ENCODE results near the gene GPR146. TPM values are rescaled to one million over a fixed set of nuclear protein-coding genes. Genes with fewer than 3 reads are reported as not detected.
A peak's percentile ranks its signal among the peaks of the same experiment; 100 is the strongest.

GPR146 gene
- total and polyA plus RNA-seq, 8 donors: 2.0 to 14.6 (median 7.9) TPM

DNA sequence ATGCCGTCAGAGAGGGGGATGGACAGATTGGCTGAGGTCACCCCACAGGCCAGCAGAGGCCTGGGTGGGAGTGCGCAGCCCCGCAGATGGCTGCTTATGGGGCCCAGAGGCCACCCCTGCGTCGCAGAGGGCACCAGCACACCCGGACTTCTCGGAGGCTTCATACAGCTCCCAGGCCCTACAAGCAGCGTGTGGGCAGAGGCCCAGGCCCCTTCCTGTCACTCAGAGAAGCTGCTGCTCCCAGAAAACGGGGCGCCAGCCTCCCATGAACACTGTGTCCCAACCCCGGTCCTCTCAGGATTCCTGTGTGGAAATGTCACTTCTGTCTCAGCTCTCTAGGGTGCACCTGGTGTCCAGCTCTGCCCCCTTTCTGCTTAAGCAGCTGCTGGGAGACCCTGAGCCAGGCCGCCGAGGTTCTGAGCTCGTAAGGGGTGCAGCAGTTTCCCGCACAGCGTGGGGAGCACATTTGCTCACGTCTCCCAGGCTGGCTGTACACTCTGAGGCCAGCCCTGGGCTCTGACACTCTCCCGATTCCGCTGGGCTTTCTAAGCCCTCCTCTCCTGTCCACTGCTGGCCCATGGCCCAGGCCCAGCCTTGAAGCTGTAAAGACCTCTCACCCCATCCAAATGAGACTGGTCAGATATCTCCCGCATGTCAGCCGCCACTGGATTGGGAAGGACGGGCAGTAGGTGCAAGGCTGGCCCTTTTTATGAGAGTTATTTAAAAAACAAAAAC lies 6.8 kb downstream of the GPR146 start:
- intact Hi-C loops (cut with DNase I; ENCODE audit: low total_unique reads): no loop called here
- TF ChIP-seq POLR2AphosphoS5 (IDR thresholded peaks at IDR 0.05) (no peak), POLR2A (IDR thresholded peaks at IDR 0.05) (no peak), EP300 (IDR thresholded peaks at IDR 0.05) (no peak)
- TF ChIP-seq, protein P1, sequence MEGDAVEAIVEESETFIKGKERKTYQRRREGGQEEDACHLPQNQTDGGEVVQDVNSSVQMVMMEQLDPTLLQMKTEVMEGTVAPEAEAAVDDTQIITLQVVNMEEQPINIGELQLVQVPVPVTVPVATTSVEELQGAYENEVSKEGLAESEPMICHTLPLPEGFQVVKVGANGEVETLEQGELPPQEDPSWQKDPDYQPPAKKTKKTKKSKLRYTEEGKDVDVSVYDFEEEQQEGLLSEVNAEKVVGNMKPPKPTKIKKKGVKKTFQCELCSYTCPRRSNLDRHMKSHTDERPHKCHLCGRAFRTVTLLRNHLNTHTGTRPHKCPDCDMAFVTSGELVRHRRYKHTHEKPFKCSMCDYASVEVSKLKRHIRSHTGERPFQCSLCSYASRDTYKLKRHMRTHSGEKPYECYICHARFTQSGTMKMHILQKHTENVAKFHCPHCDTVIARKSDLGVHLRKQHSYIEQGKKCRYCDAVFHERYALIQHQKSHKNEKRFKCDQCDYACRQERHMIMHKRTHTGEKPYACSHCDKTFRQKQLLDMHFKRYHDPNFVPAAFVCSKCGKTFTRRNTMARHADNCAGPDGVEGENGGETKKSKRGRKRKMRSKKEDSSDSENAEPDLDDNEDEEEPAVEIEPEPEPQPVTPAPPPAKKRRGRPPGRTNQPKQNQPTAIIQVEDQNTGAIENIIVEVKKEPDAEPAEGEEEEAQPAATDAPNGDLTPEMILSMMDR (IDR thresholded peaks at IDR 0.05): no peak
- Histone ChIP-seq H3K27me3 (no peaks in the 10 kb centered on the region), H3K27ac (peak overlapping the region in 4 of 5 donors; percentile 68 to 93 (median 77)), H3K4me3 (no peak overlapping the region), H3K4me1 (peaks cover 77 to 100% (median 97%) of the 10 kb centered on the region in 4 donors), H3K9me3 (no peaks in the 10 kb centered on the region), H3K36me3 (no peaks in the 10 kb centered on the region)
- 81 to 88% (median 83%) methylated on average over 19 to 22 of the region's 22 CpGs for WGBS, 5 donors
- DNase-seq: no peak

DNA sequence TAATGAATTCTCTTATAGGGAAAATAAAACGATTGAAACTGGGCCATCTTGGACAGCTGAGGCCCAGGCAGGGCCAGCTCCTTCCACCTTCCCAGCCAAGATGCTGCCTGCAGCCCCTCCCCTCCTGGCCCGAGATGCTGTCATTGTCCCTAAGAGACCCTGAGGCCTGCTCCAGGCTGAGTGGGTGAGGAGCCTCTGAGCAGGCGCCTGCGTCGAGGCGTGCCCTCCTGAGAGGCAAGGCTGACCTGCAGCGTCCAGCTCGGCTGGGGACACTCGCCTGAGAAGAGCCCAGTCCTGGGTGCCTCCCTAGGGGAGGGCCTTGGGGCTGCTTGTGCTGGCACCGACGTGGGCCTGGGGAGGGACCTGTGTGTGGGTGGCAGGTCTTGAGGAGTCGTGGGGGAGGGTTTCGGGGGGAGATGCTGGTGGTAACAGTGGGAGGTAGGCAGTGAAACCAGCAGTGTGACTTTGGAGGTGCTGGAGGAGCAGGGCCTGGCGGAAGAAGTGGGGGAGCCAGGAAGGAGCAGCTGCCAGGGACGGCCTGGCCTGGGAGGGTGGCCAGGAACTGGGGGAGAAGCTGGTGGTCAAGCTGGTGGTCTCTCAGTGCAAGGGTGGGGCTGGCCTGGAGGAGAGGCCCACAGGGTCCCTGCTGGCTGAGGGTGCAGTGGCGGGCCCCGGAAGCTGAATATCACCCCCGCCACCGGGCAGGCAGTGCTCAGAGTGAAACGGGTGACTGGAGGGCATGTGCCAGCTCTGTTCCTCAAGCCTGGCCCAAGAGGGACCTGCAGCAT lies 7.9 kb downstream of the GPR146 start:
- H3K4me3 ChIP-seq: no peak overlapping the region
- no peaks in the 10 kb centered on the region for H3K27me3 ChIP-seq
- H3K9me3 ChIP-seq: no peaks in the 10 kb centered on the region
- no peak for DNase-seq
- TF ChIP-seq POLR2AphosphoS5 (IDR thresholded peaks at IDR 0.05): no peak
- TF ChIP-seq, protein P1 (IDR thresholded peaks at IDR 0.05): no peak
- TF ChIP-seq POLR2A (IDR thresholded peaks at IDR 0.05): no peak
- no peak for TF ChIP-seq EP300 (IDR thresholded peaks at IDR 0.05)
- WGBS, 5 donors: 59 to 70% (median 68%) methylated on average over 17 to 20 of the region's 20 CpGs
- peaks cover 0 to under 1% (median under 1%) of the 10 kb centered on the region in 4 donors for H3K36me3 ChIP-seq
- intact Hi-C loops (cut with DNase I; ENCODE audit: low total_unique reads): no loop called here
- peaks cover 73 to 100% (median 92%) of the 10 kb centered on the region in 4 donors for H3K4me1 ChIP-seq
- H3K27ac ChIP-seq: peak overlapping the region; percentile 31 to 93 (median 77)

DNA sequence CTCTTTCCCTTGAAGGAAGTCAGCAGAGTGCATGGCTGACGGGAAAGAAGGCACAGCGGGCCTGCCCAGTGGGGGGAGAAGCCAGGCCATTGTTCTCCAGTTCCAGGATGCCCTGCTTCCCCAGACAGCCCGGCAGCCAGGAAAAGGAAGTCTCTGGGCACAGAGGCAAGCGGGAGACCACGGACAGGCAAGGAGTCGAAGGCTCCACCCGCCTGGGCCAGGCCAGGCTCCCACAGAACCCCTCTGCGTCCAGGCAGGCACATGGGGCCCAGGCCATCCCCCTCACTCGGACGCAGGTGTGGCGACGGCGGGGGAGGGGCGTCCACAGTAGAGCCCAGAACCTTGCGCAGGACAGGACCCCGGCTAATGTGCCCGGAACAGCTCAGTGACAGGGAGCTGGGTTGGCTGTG lies 8.7 kb downstream of the GPR146 start:
- H3K4me3 ChIP-seq: no peak overlapping the region
- intact Hi-C loops (cut with DNase I; ENCODE audit: low total_unique reads): no loop called here
- no peaks in the 10 kb centered on the region for H3K27me3 ChIP-seq
- no peaks in the 10 kb centered on the region for H3K9me3 ChIP-seq
- peaks cover 0 to 9% (median 8%) of the 10 kb centered on the region in 4 donors for H3K36me3 ChIP-seq
- peaks cover 65 to 97% (median 92%) of the 10 kb centered on the region in 4 donors for H3K4me1 ChIP-seq
- peak overlapping the region; percentile 31 to 93 (median 77) for H3K27ac ChIP-seq
- no peak for DNase-seq
- TF ChIP-seq POLR2A (IDR thresholded peaks at IDR 0.05) (no peak), EP300 (IDR thresholded peaks at IDR 0.05) (peak; percentile 20), POLR2AphosphoS5 (IDR thresholded peaks at IDR 0.05) (peak in 1 of 3 donors; percentile 31)
- TF ChIP-seq, protein P1 (IDR thresholded peaks at IDR 0.05): no peak
- 60 to 83% (median 70%) methylated on average over 14 to 17 of the region's 17 CpGs for WGBS, 5 donors

DNA sequence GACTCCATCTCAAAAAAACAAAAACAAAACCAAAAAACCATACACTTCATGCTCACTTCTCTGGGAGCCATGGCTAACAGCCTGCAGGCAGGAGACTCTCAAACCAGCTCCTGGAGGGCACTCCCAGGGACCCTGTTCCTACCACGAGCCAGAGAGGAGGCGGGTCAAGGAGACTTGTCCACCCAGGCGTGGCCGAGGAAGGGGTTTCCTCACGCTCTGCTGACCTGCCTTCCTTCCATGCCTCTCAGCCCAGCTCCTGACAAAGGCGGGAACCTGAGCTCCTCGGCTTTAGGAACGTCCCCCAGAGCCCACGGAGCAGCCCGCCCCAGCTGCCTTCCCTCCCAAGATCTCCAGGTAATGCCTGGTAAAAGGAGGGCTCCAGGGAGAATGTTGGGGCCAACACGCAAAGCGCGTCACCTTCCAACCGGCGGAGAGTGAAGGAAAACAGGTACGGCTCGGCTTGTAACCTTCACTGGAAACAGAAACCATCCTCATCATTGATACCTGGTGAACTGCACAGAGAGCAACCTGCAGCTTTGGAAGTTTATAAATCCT lies 9.5 kb downstream of the GPR146 start:
- DNase-seq: no peak
- WGBS, 5 donors: 76 to 88% (median 85%) methylated on average over 12 to 17 of the region's 17 CpGs
- Histone ChIP-seq H3K4me1 (peaks cover 60 to 97% (median 92%) of the 10 kb centered on the region in 4 donors), H3K27ac (peak overlapping the region; percentile 68 to 93 (median 77)), H3K27me3 (no peaks in the 10 kb centered on the region), H3K4me3 (no peak overlapping the region), H3K36me3 (peaks cover 0 to 13% (median 12%) of the 10 kb centered on the region in 4 donors), H3K9me3 (no peaks in the 10 kb centered on the region)
- TF ChIP-seq, protein P1 (IDR thresholded peaks at IDR 0.05): no peak
- TF ChIP-seq POLR2A (IDR thresholded peaks at IDR 0.05): no peak
- no peak for TF ChIP-seq EP300 (IDR thresholded peaks at IDR 0.05)
- no peak for TF ChIP-seq POLR2AphosphoS5 (IDR thresholded peaks at IDR 0.05)
- intact Hi-C loops (cut with DNase I; ENCODE audit: low total_unique reads): no loop called here

All from stomach (tissue), 9 donors.